Skin epidermis (tissue), 12 donors: Measurements from ENCODE around the gene GAK.
A peak's percentile ranks its signal among the peaks of the same experiment; 100 is the strongest.

Experiments used
- H3K27ac ChIP-seq, 21 experiments: fragments of 200-600 bp; sonication (generic) in 11 of 21; one replicate each; pipeline ENCODE4 v1.5.0; 2020; ENCODE audit warnings: mild to moderate bottlenecking in 3 of 21, inconsistent platforms in 2 of 21, moderate library complexity in 2 of 21
- H3K4me3 ChIP-seq, 7 experiments: fragments of 200-600 bp; sonication (generic) in 2 of 7; one replicate each; pipeline ENCODE4 v1.5.0; 2020; ENCODE audit warnings: inconsistent platforms in 2 of 7, mild to moderate bottlenecking in 2 of 7, moderate library complexity in 1 of 7

The GAK gene

GRCh38 chr4:965048-965765 lies 33.1 kb upstream of the GAK start:
- peak overlapping the region in 1 of 21 experiments; percentile 1 for H3K27ac ChIP-seq
- no peak overlapping the region for H3K4me3 ChIP-seq

DNA sequence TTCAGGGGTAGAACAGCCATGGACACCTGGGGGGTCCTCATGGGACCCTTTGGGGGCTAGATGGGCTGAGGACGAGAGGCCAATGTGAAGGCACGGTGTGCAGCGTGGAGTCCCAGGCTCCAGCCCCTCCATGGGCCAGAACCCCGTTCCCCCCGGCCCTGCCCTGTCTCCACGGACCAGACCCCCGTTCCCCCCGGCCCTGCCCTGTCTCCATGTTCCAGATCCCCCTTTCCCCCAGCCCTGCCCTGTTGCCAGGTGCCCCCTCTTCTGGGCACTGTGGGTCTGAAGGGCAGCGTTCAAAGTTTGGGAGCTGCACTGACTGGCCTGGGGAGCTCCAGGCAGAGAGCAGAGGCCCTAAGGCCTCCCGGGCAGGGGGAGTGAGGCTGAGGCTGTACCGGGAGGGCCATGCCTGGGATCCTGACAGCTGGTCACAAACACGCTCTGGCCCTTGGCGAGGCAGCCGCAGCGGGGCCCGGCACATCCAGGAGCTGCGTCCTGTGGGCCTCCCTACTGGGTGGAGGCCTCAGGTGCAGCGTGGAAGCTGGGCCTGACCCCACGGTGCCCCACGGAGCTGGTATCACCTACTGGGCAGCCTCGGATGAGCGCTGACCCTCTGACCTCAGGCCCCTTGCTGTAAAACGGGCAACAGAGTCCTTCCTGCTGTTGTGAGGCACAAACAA lies 32.4 kb upstream of the GAK start:
- no peak overlapping the region for H3K4me3 ChIP-seq
- H3K27ac ChIP-seq = peak overlapping the region in 1 of 21 experiments; percentile 1

DNA sequence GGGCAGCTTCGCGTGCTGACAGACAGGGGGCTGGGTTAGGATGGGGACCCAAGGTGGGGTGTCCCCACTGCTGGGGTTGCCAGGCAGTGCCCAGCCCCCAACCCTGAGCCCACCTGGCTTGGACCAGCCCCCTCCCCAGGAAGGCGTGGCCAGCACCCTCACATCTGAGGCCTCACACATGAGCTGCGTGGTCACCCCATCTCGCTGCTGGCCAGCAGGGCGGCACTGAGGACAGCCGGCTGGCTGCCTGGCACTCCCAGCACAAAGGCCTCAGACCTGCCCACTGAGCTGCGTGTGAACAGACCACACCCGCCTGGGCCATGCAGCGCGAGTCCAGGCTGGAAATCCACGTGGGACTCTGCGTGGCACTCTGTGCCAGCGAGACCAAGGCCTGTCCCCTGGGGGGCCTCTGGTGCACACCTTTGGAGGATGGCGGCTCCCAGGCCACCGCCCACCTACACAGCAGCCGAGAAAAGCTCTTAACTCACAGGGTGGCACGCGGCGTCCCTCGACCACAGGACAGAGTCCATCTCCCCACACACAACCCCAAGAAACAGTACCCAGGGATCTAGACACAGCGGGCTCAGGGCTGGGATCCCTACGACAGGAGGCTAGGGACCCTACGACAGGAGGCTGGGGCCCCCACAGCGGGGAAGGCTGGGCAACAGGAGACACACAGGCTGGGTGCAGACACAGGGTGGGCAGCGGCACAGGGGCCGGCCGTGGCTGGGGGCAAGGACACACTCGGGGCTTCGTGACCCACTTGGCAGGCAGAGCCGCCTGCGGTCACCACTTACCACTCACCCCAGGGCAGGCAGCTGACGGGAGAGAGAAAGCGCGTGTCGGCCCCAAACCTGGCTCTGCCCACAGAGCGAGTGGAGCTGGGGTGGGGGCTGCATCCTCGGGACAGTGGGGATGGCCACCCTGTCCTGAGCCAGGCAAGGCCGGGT lies 31.4 kb upstream of the GAK start:
- Histone ChIP-seq H3K4me3 (no peak overlapping the region), H3K27ac (peak overlapping the region in 1 of 21 experiments; percentile 11)

GRCh38 chr4:962231-963208 lies 30.4 kb upstream of the GAK start:
- no peak overlapping the region for H3K4me3 ChIP-seq
- peak overlapping the region in 1 of 21 experiments; percentile 11 for H3K27ac ChIP-seq

DNA sequence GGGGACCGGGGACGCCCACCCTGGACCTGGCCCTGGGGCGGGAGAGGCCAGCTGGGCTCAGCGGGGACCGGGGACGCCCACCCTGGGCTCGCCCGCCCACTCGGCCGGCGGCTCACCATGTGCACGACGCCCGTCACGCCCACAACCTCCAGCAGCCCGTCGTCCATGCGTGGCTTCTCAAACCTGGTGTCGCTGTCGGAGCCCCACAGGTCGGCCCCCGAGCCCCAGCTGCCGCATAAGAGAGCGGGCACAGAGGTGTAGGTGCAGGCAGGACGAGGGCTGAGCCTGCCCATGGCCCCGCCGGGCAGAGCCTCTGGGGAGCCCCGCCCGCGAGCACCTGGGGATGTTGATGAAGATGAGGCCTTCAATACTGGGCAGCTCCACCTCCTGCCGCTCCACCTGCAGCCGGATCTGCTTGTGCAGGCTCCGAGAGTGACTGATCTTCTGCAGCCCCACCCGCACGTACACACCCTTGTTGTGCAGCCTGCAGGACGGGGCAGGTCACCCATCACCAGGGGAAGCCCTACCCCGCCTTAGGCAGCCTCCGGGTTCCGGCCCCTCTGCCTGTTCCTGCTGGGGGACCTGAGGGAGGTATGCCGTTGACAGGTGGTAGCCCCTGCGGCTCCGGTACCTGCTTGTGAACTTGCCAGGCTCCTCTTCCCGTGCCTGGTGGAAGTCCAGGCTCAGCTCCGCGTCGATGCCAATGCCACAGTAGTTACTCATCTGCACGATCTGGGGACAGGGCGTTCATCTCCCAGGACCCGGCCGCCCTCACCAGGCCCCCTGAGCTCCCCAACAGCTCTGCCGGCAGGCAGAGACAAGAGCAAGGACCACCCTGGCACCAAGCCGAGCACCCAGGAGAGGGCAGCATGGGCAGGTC lies 29.5 kb upstream of the GAK start:
- no peak overlapping the region for H3K4me3 ChIP-seq
- H3K27ac ChIP-seq = no peak overlapping the region

DNA sequence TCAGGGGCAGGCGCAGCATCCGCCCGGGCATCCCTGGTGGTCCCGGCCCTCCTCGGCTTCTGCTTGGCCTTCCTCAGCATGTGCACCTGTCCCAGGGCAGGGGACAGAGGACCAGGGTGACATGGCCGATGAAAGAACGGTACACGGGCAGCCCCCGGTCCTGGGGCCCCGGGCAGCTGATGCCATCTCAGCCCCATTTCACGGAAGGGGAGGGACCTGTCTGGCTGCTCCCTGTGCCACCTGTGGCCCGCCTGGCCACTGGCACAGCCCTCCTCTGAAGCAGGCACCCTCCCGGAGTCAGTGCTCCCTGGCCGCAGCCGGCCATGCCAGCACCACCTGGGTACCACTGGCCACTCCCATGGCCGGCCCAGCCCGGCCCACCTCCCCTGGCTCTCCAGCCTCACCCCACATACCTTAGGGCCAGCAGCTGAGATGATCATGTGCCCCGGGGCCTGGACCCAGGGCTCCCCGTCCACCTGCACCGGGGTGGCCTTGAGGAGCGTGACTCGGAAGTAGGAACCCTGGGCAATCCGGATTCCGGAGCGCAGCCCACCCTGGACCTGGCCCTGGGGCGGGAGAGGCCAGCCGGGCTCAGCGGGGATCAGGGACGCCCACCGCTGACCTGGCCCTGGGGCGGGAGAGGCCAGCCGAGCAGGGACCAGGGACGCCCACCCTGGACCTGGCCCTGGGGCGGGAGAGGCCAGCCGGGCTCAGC lies 28.7 kb upstream of the GAK start:
- H3K27ac ChIP-seq = no peak overlapping the region
- no peak overlapping the region for H3K4me3 ChIP-seq

- H3K27ac ChIP-seq = no peak overlapping the region
- no peak overlapping the region for H3K4me3 ChIP-seq
Measured at GRCh38 chr4:960140-960635, 28.1 kb upstream of the GAK start.

DNA sequence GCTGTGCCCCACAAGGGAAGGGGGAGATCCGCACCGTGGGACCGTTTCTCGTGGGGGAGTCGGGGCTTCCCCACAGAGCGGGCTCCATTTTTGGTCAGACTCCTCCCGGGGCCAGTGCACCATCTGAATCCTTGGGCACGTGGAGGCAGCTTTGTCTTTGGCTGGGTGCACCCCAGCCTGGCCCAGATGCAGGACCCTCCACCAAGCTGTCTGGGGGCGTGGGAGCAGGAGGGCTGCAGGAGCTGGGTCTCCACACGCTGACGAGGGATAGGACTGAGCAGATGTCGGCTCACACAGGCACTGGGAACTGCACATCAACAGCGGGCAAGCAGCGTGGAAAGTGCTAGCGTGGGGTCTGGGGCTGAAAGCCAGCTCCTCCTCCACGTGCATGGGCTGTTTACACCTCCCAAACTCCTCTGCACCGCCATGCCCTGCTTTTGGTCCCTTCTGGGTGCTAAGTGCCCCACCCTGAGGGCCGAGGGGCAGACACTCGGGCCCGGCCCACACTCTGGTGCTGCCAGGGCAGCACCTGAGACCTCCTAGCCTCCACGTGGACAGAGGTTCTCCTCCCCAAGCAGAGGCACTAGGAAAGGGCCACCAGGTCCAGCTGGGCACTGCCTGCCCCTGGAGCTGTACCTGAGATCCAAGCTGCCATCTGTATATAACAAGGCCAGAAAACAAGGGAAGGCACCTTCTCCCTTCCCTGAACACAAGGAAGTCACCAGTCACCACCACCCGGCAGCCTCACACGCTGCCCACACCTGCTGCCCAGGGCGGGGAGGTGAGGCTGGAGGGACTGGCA lies 27.4 kb upstream of the GAK start:
- Histone ChIP-seq H3K27ac (no peak overlapping the region), H3K4me3 (no peak overlapping the region)

GRCh38 chr4:958696-959337 lies 26.7 kb upstream of the GAK start:
- Histone ChIP-seq H3K4me3 (no peak overlapping the region), H3K27ac (no peak overlapping the region)

DNA sequence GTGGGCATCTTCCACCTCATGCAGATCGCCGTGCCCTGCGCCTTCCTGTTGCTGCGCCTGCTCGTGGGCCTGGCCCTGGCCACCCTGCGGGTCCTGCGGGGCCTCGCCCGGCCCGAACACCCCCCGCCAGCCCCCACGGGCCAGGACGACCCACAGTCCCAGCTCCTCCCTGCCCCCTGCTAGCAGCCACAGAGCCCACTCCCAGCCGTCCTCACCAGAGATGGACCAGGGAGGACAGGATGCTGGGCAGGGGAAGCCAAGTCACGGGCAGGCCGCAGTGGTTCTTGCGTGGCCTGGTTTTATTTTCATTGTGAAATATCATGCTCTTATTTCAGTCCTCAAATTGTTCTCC lies 26.2 kb upstream of the GAK start:
- no peak overlapping the region for H3K27ac ChIP-seq
- no peak overlapping the region for H3K4me3 ChIP-seq

GRCh38 chr4:957581-958313 lies 25.6 kb upstream of the GAK start:
- Histone ChIP-seq H3K27ac (no peak overlapping the region), H3K4me3 (no peak overlapping the region)

- Histone ChIP-seq H3K27ac (no peak overlapping the region), H3K4me3 (no peak overlapping the region)
Measured at GRCh38 chr4:957231-957580, 25.1 kb upstream of the GAK start.

GRCh38 chr4:956531-957230 lies 24.6 kb upstream of the GAK start:
- H3K4me3 ChIP-seq = no peak overlapping the region
- no peak overlapping the region for H3K27ac ChIP-seq

DNA sequence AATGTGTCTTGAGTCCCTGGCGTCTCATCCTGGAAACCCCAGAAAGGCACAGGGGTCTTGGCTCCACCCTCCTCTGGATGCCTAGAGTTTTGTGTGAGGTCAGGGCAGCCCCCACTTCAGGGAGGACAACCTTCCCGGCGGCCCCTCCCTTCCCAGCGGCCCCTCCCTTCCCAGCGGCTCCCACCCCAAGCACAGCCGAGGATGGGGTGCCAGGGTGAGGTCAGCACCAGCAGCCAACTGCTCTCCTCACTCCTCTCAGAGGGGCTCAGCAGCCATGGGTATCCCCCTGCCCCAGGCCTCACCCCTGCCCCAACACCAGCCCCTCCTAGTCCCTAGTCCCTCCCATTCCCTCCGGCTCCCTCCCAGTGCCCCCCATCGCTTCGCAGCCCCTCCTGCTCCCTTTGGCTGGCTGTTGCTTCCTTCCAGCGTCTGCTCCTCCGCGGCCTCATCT lies 23.8 kb upstream of the GAK start:
- H3K27ac ChIP-seq = no peak overlapping the region
- no peak overlapping the region for H3K4me3 ChIP-seq
